ENCODE measurements around the gene CEP120.
"Not testable (repeated sequence)": the region's sequence is repeated elsewhere in the genome, so short reads cannot be mapped to it uniquely, and the experiment has no call there.

Gene CEP120

DNA sequence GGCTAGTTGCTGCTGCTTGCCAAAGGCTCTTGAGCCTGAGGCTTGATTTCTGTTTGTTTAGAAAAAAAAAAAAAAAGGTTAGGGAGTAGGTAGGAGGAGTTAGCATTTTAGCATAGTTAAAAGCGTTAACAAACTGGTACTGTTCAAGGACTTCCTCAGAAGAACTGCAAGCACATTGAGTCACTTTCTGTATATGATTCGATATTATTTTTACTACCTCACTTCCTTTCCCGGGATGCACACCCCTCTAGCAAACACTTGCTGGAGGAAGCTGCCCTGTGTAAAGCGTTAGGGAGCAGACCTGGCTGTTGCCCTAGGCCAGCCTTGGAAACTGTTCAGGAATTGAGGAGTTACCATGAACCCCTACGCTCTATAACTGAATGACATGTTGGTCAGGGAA lies 15.7 kb upstream of the CEP120 start:
- DNase-seq (ENCODE audit: low read depth in 2 of 2), result no peak

DNA sequence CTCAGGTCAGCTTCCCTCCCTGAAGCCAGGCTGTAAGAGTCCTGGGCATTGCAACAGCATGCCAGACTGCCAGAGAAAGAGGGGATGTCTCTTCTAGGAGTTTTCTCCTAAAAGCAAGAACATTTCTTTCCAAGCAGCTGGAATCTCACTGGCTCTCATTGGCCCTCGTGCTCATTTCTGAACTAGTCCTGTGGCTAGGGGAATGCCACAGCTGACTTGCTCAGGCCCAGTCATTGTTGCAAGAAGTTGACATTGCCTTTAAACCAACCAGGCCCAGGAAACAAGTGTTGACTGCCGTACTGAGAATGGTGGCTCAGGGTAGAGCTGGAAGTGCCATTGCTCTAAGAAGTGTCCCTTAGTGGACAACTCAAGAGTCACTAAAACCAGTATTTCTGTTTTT lies 15.0 kb upstream of the CEP120 start:
- DNase-seq (ENCODE audit: low read depth in 2 of 2), result no peak

DNA sequence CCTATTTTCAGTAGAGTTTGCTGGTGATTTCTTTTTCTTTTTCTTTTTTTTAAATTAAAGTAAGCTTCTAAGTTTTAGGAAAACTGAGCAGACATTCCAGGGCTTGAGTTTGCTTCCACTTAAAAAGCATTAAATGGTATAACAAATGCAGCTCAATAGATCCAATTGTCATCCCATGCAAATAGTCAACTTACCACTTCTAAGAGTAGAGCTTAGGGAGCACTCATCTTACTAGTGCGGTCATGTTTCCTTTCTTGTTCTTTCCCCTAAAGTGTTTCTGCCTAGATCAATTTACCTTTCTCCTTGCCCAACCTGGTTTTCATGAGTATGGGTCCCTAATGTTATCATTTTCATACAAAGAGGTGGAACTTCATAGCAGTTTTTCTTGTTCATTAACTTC lies 13.0 kb upstream of the CEP120 start:
- no peak for DNase-seq (ENCODE audit: low read depth in 2 of 2)

DNA sequence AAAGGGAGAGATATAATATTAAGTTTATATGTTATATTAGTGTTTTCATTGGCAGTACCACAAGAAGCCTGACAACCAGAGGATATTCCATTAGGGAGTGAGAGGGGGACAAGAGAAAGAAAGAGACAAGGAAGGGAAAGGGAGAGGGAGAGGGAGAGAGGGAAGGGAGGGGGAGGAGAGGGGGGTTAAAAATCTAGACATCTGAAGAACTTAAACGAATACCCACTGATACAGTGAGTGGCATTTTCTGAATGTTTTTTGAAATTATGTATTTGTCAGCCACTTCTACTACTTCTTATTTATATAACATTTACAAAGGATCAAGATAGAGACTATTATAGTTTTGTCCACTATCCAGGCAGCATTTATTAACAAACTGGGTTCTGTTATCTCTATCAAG lies 11.6 kb upstream of the CEP120 start:
- no peak for DNase-seq (ENCODE audit: low read depth in 2 of 2)

DNA sequence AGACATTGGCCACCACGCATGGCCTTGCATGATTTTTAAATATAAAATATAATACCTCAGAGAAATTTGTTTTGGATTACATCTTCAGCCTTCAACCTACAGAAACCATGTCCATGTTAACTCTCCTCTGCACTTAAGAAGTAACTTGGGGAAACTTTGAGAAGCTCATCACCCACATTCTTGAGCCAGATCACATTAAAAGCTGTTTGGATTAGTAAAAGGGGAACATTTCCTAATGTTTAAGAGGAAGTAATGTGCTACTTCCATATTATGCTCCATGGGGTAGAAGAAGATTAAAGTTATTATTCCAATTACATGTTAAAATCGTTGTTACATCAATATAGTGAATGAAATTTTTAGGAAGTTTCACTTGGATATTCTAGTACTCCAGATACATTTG lies 10.4 kb upstream of the CEP120 start:
- DNase-seq (ENCODE audit: low read depth in 2 of 2), result no peak

DNA sequence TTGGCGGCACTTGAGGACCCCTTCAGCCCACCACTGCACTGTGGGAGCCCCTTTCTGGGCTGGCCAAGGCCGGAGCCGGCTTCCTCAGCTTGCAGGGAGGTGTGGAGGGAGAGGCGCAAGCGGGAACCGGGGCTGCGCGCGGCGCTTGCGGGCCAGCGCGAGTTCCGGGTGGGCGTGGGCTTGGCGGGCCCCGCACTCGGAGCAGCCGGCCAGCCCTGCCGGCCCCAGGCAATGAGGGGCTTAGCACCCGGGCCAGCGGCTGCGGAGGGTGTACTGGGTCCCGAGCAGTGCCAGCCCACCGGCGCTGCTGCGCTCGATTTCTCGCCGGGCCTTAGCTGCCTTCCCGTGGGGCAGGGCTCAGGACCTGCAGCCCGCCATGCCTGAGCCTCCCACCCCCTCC lies 7.2 kb upstream of the CEP120 start:
- DNase-seq (ENCODE audit: low read depth in 2 of 2), result not testable (repeated sequence)

DNA sequence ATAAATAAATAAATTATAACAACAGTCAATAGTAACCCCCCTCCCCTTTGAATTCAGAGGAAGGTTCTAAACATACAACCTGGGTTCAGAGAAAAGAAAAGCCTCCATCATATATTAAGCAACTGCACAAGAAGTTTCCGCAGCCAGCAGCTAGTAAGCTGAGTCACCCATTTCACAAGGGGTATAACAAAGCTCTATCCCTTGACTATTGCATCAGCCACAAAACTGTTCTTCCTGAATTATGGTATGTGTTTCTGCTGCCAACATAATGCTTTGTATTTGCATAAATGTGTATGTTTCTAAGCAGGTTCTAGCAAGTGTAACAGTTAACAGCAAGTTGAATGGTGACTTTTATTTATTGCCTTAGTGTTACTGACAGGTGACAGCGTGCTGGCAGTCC lies 6.8 kb upstream of the CEP120 start:
- peak; percentile 87 to 88 for DNase-seq (ENCODE audit: low read depth in 2 of 2)

DNA sequence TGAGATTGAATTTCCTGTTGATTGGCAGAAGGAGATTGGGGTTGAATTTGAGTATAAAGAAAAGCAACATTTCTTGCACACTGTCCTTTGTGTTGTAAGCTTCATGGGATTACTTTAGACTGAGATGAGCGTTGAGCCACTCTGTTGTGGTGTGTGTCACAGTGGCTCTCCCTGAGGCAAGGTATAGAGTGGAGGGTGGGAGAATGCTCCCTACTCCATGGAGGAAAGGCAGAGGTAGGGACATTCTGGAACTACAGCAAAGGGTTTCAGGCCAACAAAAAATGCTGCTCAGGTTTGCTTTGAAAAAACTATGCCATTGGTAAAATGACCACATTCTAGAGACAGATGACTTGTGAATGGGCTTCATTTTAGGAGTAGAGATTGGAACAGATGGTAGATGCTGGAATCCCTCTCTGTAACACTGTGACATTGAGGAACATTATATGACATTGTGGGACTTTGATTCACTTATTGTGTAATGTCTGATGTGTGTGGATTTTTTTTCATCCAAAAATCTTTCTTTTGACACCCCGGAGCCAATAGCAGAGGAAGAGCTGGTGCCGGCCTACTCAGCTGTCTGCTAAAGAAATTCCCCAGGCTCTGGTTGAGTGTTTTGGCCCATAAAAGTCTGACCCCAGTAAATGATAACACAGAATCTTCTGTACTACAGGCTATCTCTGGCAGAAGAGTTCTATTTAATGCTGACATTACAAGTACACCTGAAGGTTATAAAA lies 6.2 kb upstream of the CEP120 start:
- no peak for DNase-seq (ENCODE audit: low read depth in 2 of 2)

DNA sequence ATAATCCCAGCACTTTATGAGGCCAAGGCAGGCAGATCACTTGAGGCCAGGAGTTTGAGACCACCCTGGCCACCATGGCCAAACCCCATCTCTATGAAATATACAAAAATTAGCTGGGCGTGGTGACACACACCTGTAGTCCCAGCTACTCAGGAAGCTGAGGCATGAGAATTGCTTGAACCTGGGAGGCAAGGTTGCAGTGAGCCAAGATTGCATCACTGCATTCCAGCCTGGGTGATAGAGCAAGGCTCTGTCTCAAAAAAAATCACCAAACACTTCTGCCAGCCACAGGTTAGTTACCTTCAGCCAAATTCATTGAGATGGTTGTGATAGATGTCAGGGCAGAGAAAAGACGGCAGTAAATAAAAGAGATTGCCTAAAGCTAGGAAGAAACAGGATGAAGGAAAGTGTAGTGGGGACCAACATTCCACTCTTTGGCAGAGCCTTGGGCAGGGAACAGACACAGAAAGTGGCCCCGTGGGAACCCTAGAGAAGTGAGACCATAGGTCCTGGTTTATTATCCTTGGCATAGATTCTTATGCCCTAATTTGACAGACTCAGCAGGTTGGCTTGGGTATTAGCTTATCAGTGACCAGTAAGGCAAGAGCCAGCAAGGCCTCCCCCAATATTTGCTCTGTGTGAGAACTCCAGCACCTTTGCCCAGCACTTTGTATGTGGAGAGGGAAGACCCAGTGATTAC lies 5.5 kb upstream of the CEP120 start:
- DNase-seq (ENCODE audit: low read depth in 2 of 2), result no peak

DNA sequence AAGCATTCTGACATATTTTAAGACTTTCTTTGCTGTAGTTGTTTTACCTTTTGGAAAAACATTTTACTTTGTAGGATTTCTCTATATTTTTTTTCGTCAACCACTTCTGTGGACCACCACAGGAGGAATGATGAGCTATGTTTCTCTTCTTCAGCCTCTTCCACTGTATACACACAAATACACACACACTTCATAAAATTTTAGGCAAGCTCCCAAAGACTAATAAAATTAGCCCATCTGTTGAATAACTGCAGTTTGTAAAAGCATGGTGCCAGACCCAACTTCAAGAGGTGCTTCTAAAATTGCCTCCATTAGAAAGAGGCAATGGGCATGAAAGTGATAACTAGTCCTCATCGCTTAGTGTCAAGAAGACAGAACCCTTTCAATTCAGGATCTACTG lies 4.1 kb upstream of the CEP120 start:
- no peak for DNase-seq (ENCODE audit: low read depth in 2 of 2)

DNA sequence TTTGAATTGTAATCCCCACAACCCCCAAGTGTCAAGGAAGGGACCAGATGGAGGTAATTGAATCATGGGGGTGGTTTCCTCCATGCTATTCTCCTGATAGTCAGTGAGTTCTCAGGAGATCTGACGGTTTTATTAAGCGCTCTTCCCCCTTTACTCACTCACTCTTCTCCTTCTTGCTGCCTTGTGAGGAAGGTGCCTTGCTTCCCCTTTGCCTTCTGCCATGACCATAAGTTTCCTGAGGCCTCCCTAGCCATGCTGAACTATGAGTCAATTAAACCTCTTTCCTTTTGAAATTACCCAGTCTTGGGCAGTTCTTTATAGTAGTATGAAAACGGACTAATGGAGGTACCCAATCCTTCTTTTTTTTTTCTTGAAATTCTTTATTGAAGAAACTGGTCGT lies 2.2 kb upstream of the CEP120 start:
- no peak for DNase-seq (ENCODE audit: low read depth in 2 of 2)

DNA sequence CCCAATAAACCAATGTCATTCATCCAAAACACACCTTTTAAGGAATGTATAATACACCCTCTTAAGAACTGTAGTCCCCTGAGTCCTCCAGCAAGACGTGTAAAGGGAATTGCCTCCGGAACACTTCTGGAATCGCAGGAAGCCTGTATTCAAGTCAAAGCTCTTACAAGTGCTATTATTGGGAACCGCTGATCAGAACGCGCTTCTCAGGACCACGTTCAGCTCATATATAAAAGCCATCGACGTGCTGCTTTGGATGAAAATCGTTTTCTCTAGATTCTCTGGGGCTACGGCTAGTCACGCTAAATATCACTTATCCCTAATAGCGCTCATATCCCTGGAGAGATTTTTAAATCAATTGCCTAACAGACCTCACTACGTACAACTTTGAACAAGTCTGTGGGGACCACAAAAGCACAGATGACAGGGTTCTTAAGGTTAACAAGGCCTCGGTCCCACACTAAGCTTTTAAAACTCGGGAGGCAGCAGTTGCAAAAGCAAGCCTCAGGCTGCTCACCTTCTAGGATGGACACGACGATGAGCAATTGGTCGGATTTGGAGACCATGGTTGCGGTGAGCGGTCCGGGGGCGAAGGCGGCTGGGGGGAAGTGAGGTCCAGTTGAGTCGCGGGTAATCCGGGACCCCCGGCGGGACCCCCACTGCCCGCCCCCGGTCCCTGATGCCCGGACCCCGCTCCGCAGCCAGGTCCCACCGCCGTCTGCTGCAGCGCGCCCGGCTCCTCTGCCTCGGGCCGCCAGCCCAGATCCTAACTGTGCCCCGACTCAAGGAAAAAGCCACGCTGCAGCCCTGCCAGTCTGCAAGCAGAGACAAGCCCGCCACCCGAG lies 548 bp downstream of the CEP120 start:
- no peak for DNase-seq (ENCODE audit: low read depth in 2 of 2)

DNA sequence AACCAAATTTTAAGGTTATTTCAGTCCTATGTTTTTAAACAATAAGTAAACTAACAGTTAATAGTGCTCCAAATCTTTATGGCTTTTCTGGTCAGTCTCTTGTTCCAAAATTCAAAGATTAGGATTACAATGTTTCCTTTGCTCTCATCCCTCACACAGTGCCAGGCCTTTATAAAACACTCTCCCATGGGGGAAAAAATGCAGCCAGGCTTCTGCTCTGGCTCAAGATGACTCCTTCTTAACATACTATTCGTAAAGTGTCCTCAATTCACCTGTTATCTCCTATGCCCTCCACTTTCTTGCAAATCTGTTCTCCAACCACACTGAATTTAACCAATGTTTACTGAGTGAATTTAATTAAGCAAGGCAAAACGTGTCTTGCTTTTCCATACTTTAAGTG lies 1.4 kb downstream of the CEP120 start:
- DNase-seq (ENCODE audit: low read depth in 2 of 2), result no peak

DNA sequence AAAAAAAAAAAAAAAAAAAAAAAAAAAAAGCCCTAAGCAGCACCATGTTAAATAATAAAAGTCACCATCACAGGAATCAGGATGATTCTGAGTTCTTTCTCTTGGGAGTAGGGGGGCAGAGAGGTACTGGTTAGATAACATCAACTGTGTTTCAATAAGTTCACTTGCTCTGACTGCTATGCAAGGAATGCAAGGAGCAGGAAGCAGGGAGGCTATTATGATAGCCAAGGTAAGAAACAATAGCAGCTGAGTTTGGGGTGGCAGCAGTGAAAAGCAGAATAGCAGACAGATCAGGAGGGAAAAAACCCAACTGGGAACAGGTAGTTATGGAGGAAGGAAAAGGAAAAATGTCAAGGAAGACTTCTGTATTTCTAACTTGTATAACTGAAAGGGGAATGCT lies 8.2 kb downstream of the CEP120 start:
- DNase-seq (ENCODE audit: low read depth in 2 of 2), result no peak

DNA sequence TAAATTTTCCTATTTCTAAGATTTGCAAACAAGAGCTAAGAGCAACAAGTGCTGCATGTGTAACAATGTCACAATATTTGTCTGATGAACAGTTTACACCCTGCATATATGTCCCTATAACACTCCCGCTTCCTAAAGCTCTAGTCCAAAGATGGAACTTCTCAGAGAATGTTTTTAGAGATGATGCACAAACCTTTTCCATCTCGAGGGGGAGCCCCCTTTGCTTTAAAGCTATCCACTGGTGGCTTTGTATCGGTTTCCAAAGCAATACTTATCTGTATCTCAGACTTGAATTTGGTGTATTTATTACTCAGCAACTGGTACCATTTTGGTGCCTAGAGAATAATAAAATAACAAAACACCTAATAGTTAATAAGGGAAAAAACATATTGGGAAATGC lies 11.0 kb downstream of the CEP120 start:
- DNase-seq (ENCODE audit: low read depth in 2 of 2), result no peak

DNA sequence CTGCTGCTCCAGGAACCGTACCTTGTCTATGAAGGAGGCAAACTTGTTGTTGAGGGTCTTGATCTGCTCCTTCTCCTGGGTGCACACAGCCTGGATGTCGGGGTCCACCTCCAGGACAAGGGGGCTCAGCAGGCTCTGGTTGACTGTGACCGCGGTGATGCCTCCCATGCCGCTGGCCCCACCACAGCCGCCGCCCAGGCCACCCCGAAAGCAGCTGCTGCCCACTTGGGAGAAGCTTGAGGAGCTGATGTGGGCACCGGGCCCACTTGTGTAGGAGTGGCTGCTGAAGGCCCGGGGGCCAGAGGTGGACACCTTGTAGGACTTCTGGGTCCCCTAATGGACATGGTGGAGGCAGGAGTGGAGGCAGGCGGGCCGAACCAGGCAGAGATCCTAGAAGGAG lies 21.2 kb downstream of the CEP120 start:
- DNase-seq (ENCODE audit: low read depth in 2 of 2), result not testable (repeated sequence)

DNA sequence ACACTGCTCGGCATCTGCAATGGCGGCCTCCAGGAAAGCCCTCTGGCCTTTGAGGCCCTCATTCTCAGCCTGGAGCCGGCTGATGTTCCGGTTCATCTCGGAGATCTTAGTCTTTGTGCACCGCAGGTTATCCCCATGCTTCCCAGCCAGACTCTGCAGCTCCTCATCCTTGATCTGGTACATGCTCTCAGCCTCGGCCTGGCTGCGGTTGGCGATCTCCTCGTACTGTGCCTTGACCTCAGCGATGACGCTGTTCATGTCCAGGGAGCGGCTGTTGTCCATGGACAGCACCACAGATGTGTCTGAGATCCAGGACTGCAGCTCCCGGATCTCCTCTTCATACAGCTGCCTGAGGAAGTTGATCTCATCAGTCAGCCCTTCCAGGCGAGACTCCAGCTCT lies 21.9 kb downstream of the CEP120 start:
- no peak for DNase-seq (ENCODE audit: low read depth in 2 of 2)

DNA sequence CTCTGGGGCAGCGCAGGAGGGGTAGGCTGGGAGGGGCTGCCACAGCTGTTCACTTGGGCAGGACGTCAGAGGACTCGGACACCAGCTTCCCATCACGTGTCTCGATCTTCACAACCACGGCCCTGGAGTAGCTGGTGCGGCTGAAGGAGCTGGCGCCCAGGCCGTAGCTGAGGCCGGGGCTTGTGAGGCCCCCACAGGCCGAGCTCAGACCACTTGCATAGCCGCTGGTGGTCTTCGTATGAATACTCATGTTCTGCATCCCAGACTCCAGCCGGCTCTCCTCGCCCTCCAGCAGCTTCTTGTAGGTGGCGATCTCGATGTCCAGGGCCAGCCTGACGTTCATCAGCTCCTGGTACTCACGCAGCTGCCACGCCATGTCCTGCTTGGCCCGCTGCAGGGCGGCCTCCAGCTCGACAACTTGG lies 22.3 kb downstream of the CEP120 start:
- DNase-seq (ENCODE audit: low read depth in 2 of 2), result not testable (repeated sequence)

DNA sequence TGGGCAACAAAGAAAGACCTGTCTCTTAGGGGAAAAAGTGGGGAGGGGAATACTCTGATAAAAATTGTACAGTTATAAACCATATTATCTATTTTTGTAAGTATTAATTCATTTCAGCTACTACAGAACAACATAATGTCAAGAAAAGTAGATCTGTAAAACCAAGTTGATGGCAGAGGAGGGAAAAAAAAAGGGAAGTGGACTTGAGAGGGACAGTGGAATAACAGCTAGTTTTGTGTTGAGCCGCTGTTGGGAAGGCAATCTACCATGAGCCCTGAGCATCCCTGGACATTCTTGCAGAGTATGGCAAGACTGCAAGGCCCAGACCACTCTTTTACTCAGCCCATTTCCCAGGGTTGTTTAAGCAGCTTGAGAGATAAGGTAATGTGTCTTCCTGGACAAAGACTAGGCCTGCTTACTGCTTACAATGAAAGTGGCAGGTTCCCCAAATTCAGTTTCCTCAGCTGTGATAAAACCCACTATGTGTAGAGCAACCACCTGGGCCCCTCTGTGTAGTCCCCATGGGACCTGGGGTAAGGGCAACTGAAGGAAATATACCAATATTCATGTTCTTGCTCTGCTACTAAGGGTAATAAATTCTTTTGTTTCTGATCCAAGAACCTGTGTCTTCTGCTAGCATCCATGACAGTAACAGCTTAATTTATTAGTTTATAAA lies 25.0 kb downstream of the CEP120 start:
- DNase-seq (ENCODE audit: low read depth in 2 of 2), result no peak

DNA sequence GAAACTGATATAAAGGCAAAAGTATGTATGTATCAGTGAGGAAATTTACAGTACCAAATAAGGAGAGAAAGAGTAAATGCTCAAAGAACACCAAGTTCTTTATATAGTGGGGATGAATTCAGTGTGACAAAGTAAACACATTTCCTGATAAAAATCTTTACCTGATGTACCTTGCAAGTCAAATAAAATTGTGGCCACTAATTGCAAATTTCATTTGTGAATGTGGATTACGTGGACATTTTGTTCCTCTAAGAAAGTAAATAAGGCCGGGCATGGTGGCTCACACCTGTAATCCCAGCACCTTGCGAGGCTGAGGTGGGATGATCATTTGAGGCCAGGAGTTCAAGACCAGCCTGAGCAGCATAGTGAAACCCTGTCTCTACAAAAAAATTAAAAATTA lies 25.7 kb downstream of the CEP120 start:
- no peak for DNase-seq (ENCODE audit: low read depth in 2 of 2)

DNA sequence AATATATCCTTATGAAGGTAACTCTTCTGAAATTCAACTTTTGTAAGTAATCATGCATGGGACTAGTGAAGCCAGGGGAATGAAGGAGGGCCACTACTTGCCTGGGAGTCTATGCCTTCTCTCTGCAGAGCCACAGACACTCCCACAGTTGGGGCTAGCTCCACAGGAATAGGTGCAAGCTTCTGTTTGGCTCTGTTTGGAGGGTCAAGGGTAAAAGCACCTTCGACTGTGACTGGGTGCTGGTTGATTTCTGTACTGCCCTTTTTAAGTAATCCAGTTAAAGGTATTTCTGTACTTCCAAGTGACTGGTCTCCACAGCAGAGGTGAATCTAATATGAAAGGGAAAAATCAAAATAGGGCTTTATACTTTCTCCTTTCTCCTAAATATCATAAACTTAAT lies 32.2 kb downstream of the CEP120 start:
- DNase-seq (ENCODE audit: low read depth in 2 of 2), result no peak

DNA sequence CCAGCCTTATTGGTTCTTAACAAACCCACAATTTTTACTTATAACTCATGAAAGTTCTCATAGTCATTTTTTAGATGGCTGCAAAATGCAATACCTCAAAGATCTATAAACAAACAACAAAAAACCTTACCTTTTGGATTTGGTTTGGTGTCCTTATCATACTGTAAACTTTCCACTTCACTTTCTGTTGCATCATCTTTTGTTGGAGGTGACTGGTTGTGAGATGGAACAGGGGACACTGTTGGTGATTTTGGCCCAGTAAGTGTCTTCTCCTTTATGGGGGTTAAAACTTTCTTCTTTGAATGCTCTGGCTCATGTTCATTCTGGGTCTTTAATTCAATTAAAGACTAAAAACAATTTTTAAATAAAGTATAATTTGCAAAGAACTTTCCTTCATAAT lies 33.4 kb downstream of the CEP120 start:
- DNase-seq (ENCODE audit: low read depth in 2 of 2), result no peak
